ENCODE measurements around the gene WBP1. TPM values are rescaled to one million over a fixed set of nuclear protein-coding genes. Genes with fewer than 3 reads are reported as not detected.

Gene WBP1
- total RNA-seq, 1 donor from 2014 or later = 44.3 TPM

GRCh38 chr2:74496997-74497776 lies 38.9 kb downstream of the WBP1 start:
- ATAC-seq = no peak
- DNase-seq (ENCODE audit: missing footprints) = no peak
- intact Hi-C loops (cut with DNase I) = no loop called here

- intact Hi-C loops (cut with DNase I) = no loop called here
Observed at GRCh38 chr2:74497777-74498499, 39.7 kb downstream of the WBP1 start.

DNA sequence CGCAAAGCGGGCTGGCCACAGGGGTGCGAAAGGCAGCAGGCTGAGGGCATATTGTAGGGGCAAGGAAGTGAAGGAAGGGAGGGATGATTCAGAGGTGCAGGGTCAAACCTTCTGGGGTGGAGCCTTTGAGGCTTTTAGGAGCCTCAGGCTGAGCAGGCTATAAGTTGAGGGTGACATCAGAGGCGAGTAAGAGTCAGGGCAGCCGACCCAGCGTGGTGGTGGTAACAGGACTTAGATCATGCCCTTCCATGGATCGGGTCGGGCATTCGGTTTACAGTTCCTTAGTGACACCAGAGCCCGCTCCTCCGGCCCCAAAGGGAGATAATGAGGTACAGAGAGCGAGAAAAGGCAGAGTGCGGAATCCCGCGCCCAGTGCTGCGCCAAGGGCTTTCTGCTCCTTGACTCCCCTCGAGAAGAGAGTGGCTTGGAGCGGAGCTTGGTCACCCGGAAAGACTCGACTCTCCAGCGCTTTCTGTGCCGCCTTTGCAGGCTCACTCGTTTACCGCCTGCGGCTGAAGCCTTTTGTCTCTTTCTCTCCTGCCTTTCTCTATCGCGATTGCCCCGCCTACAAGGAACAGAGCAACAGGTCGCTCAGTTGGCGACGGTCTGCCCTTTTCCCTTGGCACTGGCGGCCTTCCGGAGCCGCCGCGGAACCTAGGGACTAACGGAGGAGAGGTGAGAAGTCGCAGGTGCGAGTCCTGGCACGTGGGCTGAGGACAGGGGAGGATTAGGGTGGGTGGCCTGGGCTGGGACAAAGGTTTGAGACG lies 40.4 kb downstream of the WBP1 start:
- DNase-seq (ENCODE audit: missing footprints) = peak; percentile 56
- intact Hi-C loops (cut with DNase I) = no loop called here
- no peak for ATAC-seq

More at GRCh38 chr2:74497777-74498499, 39.7 kb downstream of the WBP1 start:
- ATAC-seq = no peak
- peak; percentile 46 for DNase-seq (ENCODE audit: missing footprints)

- DNase-seq (ENCODE audit: missing footprints) = peak; percentile 68
- intact Hi-C loops (cut with DNase I) = no loop called here
- ATAC-seq = no peak
Observed at GRCh38 chr2:74499267-74499939, 41.2 kb downstream of the WBP1 start, which contains the start of gene LBX2. Gene LBX2 (minus strand): TSS chr2:74499603. CDS start chr2:74499537, 66 bp downstream.

DNA sequence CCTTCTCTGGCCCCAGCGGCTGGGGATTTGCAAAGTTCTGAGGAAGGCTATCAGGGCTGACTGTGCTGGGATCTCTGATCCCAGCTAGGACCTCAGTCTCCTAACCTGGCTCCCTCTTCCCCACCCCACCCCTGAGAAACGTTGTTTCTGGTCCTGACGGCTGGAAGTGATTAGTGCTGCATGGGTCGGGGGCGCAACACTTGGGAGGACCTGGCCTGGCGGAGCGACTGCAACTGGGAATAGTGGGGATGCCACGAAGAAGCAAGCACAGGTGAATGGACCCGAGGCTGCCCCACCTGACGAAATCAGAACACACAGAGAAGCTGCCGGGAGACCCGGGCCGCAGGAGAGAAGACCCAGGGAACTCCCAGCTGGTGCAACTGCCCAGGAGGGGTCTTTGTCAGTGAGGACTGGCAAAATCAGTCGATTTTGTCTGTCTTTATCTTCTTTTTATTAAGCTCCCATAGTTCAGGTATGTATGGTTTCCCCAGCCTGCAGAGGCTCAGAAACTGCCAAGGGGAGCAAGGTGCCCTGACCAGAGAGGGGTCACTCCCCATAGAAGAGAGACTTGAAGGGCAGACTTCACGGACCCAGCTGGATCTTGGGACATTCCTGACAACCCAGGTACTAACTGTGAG lies 41.8 kb downstream of the WBP1 start:
- intact Hi-C loops (cut with DNase I) = loop anchor here (5.0 to 10.0 kb wide), 2 partner anchors 87 to 155 kb away; partner anchors contain the start of gene SEMA4F
- DNase-seq (ENCODE audit: missing footprints) (peak; percentile 50), ATAC-seq (no peak)

DNA sequence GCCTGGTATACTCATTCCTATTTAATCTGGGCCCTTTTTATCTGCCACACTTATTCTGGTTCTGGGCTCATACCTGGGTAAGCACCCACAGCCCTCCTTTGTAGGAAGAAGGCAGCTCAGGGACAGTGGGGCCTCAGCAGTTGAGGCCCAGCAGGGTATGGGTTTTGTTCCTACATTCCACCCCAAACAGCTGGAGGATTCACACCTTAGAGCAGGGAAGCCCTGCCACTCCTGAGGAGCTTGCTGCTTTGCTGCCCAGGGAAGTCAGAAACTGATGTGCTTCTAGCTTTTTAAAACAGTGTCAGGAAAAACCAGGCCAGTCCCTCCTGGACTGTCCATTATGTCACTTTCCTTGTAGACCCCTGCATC lies 42.3 kb downstream of the WBP1 start:
- no peak for ATAC-seq
- intact Hi-C loops (cut with DNase I) = loop anchor here (5.0 to 10.0 kb wide), 2 partner anchors 87 to 154 kb away; partner anchors contain the start of gene SEMA4F
- DNase-seq (ENCODE audit: missing footprints) = no peak

DNA sequence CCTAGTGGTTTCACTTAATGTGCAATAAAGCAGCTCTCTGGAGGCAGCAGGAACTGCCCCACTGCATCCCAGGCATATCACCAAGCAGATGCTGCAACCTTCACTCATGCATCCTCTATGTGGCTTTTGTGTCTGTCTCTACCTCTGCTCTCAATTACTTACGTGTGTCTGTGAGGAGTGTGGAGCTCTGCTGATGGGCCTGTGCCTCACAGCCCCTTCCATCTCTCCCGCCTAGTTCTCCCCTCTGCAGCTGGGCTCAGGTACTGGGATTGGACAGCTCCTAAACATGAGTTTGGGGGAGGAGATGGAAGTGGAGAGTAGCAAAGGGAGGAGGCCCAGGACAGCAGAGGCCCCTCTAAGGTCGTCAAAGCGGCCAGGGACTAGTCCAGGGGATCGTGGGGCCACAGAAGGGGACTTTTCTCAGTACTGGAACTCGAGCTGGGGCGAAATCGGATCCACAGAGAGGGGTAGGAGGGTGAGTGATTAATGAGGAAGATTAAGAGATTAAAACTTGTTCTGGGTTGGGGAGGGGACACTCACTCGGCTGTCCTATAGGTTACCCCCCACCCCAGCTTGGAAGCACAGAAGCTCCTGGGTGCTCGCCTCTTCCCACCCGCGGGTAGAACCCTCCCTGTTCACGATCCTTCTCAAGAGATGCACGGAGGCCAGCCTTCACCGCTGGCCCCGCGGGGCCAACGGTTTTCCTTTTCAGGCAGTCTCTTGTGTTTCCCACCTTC lies 43.3 kb downstream of the WBP1 start:
- DNase-seq (ENCODE audit: missing footprints) (no peak), ATAC-seq (no peak)
- intact Hi-C loops (cut with DNase I) = loop anchor here (5.0 to 10.0 kb wide), 2 partner anchors 86 to 153 kb away; partner anchors contain the start of gene SEMA4F

DNA sequence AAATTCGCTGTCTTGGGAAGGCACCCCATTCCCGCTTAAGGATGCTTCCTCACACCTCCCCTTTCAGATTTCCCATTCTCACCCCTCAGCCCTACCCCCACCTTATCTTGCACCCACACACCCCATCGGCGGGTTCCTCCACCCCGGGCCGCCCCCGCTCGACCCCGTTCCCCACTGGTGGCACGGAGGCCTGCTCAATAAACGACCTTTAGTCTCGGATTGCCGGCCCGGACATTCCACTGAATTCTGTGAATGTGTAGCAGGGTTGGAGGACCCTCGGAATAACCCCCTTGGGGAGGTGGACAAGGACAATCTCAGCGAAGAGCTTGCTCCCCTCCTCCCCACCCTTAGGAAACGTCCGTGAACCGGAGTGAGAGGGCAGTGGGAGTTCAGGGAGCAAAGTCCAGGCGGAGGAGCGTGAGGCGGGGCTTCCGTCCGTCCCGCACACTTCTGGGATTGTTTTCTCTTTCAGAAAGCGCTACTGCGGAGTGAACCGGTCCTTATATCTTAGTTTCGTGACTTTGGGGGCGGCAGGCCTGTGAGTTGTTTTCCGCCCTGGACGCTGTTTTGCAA lies 44.0 kb downstream of the WBP1 start:
- ATAC-seq (no peak), DNase-seq (ENCODE audit: missing footprints) (peak; percentile 65)
- intact Hi-C loops (cut with DNase I) = loop anchor here (5.0 to 10.0 kb wide), 2 partner anchors 85 to 153 kb away; partner anchors contain the start of gene SEMA4F

GRCh38 chr2:74502720-74503505 lies 44.7 kb downstream of the WBP1 start:
- ATAC-seq (peak; percentile 73), DNase-seq (ENCODE audit: missing footprints) (peak; percentile 90)
- intact Hi-C loops (cut with DNase I) = loop anchor here (5.0 to 10.0 kb wide), 2 partner anchors 84 to 152 kb away; partner anchors contain the start of gene SEMA4F

- intact Hi-C loops (cut with DNase I) = loop anchor here (5.0 to 10.0 kb wide), 2 partner anchors 84 to 151 kb away; partner anchors contain the start of gene SEMA4F
- DNase-seq (ENCODE audit: missing footprints) = peak; percentile 52
- no peak for ATAC-seq
Observed at GRCh38 chr2:74503506-74504475, 45.6 kb downstream of the WBP1 start.

GRCh38 chr2:74504591-74504990 lies 46.4 kb downstream of the WBP1 start:
- ATAC-seq (no peak), DNase-seq (ENCODE audit: missing footprints) (no peak)
- intact Hi-C loops (cut with DNase I) = loop anchor here (5.0 to 10.0 kb wide), 2 partner anchors 83 to 150 kb away; partner anchors contain the start of gene SEMA4F

DNA sequence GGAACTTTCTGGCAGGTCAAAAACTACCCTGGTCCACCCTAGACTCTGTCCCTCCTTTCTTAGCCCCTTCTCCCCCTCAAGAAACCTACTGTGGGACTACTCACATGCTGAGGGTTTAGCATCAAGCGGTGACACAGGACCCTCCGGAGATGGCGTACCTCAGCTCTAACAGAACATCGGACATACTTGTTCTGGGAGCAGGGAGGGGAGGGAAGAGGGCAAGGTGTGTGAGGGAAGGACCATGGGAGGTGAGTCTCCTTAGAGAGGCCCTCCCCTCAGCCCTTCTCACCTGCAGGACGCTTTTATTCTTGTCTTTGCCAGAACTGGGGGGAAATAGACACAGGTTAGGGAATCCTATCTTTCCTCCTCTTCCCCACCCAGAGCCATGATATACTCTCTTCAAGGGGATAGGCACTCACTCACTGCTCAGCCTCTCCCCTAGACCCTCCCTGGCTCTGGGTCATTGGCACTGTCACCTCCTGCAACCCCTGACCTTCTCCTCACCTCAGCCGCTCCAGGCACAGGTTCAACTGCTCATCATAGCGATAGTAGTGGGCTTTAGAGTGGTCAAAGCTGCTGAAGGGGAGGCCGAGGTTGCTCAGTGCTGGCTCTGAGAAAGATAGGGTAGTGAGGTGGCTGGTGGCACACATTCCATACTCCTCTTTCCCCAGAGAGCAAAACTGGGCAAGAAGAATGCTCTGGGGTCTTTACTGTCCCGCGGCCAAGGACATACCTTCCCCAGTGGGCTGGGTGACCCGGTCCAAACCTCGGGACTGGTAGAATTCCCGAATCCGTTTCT lies 47.4 kb downstream of the WBP1 start:
- intact Hi-C loops (cut with DNase I) = loop anchor here (2.0 to 10.0 kb wide), 2 partner anchors 23 to 149 kb away; partner anchors contain the start of genes AUP1, HTRA2 and SEMA4F
- ATAC-seq (no peak), DNase-seq (ENCODE audit: missing footprints) (peak; percentile 56)

GRCh38 chr2:74507145-74507925 lies 49.1 kb downstream of the WBP1 start, which contains the start of gene PCGF1:
Gene PCGF1 (minus strand): TSS chr2:74507695. CDS start chr2:74507668, 27 bp downstream.
- intact Hi-C loops (cut with DNase I) = loop anchor here (2.0 to 10.0 kb wide), 2 partner anchors 21 to 147 kb away; partner anchors contain the start of genes AUP1, HTRA2 and SEMA4F
- peak; percentile 96 for ATAC-seq
- peak; percentile 99 for DNase-seq (ENCODE audit: missing footprints)

All from Right ventricle myocardium inferior (tissue), 1 donor.